Frontal cortex (tissue), 4 donors: ENCODE measurements around the gene KDM2B. TPM values are rescaled to one million over a fixed set of nuclear protein-coding genes. Genes with fewer than 3 reads are reported as not detected.

Experiments
- DNase-seq, 2 donors: peaks; one replicate each; pipeline ENCODE4 v3.0.0; 2012; ENCODE audit warnings: low spot score in 2 of 2
- FAIRE-seq: peaks from 2 replicates; lab custom pipeline; 2012; peaks lifted over from hg19 to GRCh38; lab: Jason Lieb, UNC
- total RNA-seq: library from RNA; depleted of rRNA; stranded (reverse); fragments of >200 nt; gene quantifications from one replicate; pipeline ENCODE4 v1.2.3, GENCODE V29; 2014
- donor health status: control.
- donor health status: control.
- donor health status: control.

KDM2B gene
- total RNA-seq, 1 donor from 2014 or later = 99.5 TPM

GRCh38 chr12:121568971-121569751 is 11.7 kb downstream of the KDM2B start:
- DNase-seq (no peak), FAIRE-seq (no peak)

GRCh38 chr12:121568518-121568917 is 12.3 kb downstream of the KDM2B start:
- FAIRE-seq (no peak), DNase-seq (no peak)

GRCh38 chr12:121565076-121565475 is 15.7 kb downstream of the KDM2B start:
- FAIRE-seq (no peak), DNase-seq (no peak)

- no peak for FAIRE-seq
- DNase-seq = no peak
These were observed 18.3 kb downstream of the KDM2B start for GRCh38 chr12:121562488-121562887.

- DNase-seq = no peak
- FAIRE-seq = no peak
These were observed 19.8 kb downstream of the KDM2B start for GRCh38 chr12:121561009-121561395.

GRCh38 chr12:121560392-121561008 is 20.3 kb downstream of the KDM2B start:
- DNase-seq (no peak), FAIRE-seq (no peak)

- no peak for FAIRE-seq
- no peak for DNase-seq
These were observed 21.9 kb downstream of the KDM2B start for GRCh38 chr12:121558956-121559355.

GRCh38 chr12:121550974-121551634 is 29.7 kb downstream of the KDM2B start:
- FAIRE-seq = no peak
- DNase-seq = no peak

- FAIRE-seq = no peak
- no peak for DNase-seq
These were observed 31.7 kb downstream of the KDM2B start for GRCh38 chr12:121549075-121549474.

GRCh38 chr12:121545480-121545879 is 35.3 kb downstream of the KDM2B start:
- DNase-seq (no peak), FAIRE-seq (no peak)

- no peak for FAIRE-seq
- DNase-seq = no peak
These were observed 37.0 kb downstream of the KDM2B start for GRCh38 chr12:121543786-121544185.

GRCh38 chr12:121539908-121540307 is 40.9 kb downstream of the KDM2B start:
- no peak for DNase-seq
- FAIRE-seq = no peak

- no peak for DNase-seq
These were observed 42.1 kb downstream of the KDM2B start for GRCh38 chr12:121538699-121539061.

GRCh38 chr12:121537814-121538698 is 42.8 kb downstream of the KDM2B start:
- DNase-seq (peak; percentile 58 to 60), FAIRE-seq (no peak)

More at GRCh38 chr12:121538699-121539061, 42.1 kb downstream of the KDM2B start:
- no peak for FAIRE-seq

GRCh38 chr12:121536899-121537813 is 43.7 kb downstream of the KDM2B start:
- FAIRE-seq = no peak

GRCh38 chr12:121536054-121536898 is 44.5 kb downstream of the KDM2B start:
- peak; percentile 71 to 88 for DNase-seq
- FAIRE-seq = no peak

More at GRCh38 chr12:121536899-121537813, 43.7 kb downstream of the KDM2B start:
- peak; percentile 90 to 91 for DNase-seq

GRCh38 chr12:121535150-121536053 is 45.4 kb downstream of the KDM2B start:
- FAIRE-seq = no peak

More at GRCh38 chr12:121535150-121536053, 45.4 kb downstream of the KDM2B start:
- no peak for DNase-seq
